Measurements from ENCODE around the gene ADM2.

DNA sequence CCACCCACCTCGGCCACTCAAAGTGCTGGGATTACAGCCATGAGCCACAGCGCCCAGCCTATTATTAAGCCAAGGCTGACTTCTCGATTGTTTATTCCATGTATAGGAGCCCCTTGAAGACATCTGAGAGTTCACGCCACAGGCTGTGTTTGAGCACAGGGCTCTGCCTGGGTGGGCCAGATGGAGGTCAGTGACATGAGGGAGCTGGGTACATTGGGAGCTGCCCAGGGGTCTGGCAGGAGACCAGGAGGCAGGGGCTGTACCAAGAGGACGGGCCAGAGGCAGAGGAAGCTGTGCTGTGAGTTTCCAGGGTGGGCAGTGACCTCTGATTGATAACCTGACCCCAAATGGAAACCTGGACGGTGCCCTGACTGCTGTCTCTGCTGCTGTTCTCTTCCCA, 20.8 kb downstream of the ADM2 start:
- TF ChIP-seq, protein P1, sequence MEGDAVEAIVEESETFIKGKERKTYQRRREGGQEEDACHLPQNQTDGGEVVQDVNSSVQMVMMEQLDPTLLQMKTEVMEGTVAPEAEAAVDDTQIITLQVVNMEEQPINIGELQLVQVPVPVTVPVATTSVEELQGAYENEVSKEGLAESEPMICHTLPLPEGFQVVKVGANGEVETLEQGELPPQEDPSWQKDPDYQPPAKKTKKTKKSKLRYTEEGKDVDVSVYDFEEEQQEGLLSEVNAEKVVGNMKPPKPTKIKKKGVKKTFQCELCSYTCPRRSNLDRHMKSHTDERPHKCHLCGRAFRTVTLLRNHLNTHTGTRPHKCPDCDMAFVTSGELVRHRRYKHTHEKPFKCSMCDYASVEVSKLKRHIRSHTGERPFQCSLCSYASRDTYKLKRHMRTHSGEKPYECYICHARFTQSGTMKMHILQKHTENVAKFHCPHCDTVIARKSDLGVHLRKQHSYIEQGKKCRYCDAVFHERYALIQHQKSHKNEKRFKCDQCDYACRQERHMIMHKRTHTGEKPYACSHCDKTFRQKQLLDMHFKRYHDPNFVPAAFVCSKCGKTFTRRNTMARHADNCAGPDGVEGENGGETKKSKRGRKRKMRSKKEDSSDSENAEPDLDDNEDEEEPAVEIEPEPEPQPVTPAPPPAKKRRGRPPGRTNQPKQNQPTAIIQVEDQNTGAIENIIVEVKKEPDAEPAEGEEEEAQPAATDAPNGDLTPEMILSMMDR (IDR thresholded peaks at IDR 0.05; ENCODE audit: low read depth, low read length) = no peak
- TF ChIP-seq EZH2phosphoT487 (IDR thresholded peaks at IDR 0.05; ENCODE audit: low read depth) = no peak

Measured in OCI-LY3 (cell line).